GM12874 (cell line): ENCODE results near the gene ACTR3.

ENCODE experiments used
- CTCF ChIP-seq: IDR thresholded peaks from 2 replicates; pipeline ENCODE4 v1.5.1; 2011; ENCODE audit warnings: low read depth, mild to moderate bottlenecking, control low read depth, low read length, moderate library complexity; ENCODE audit not compliant: insufficient read depth

The ACTR3 gene

GRCh38 chr2:113980946-113981345 is 91.1 kb downstream of the ACTR3 start:
- no peak for TF ChIP-seq CTCF

GRCh38 chr2:113981404-113982134 is 91.7 kb downstream of the ACTR3 start:
- no peak for TF ChIP-seq CTCF

GRCh38 chr2:113985554-113986397 is 95.9 kb downstream of the ACTR3 start:
- TF ChIP-seq CTCF: no peak

GRCh38 chr2:113986762-113987290 is 96.9 kb downstream of the ACTR3 start:
- TF ChIP-seq CTCF: no peak

- no peak for TF ChIP-seq CTCF
Measured at GRCh38 chr2:113992090-113992489, 102.2 kb downstream of the ACTR3 start.

GRCh38 chr2:113996671-113997594 is 107.0 kb downstream of the ACTR3 start:
- TF ChIP-seq CTCF: no peak

- TF ChIP-seq CTCF: no peak
Measured at GRCh38 chr2:114001152-114001551, 111.3 kb downstream of the ACTR3 start.
